Keratinocyte (primary cell): ENCODE data around the gene SLC39A8.

Experiments
- CTCF ChIP-seq, 3 experiments: IDR thresholded peaks in 1 of 3; conservative IDR thresholded peaks in 1 of 3; optimal IDR thresholded peaks in 1 of 3; 2 replicates in 2 of 3; 3 replicates in 1 of 3; pipeline versions ENCODE3 to v1.5.1; 2011; ENCODE audit warnings: low read length in 3 of 3, mild to moderate bottlenecking in 3 of 3, moderate library complexity in 2 of 3, control low read depth in 1 of 3, inconsistent platforms in 1 of 3; ENCODE audit not compliant: insufficient read depth in 2 of 3; ENCODE audit errors: extremely low read depth in 1 of 3
- EZH2 ChIP-seq: IDR thresholded peaks from one replicate; pipeline ENCODE4 v1.6.1; 2012; ENCODE audit warnings: inconsistent platforms, mild to moderate bottlenecking, low read length, moderate library complexity

- TF ChIP-seq CTCF (optimal IDR thresholded peaks at IDR 0.05 in 1 of 3, IDR thresholded peaks at IDR 0.05 in 1 of 3, conservative IDR thresholded peaks at IDR 0.05 in 1 of 3; ENCODE audit: extremely low read depth in 1 of 3, insufficient read depth in 2 of 3, low read length in 3 of 3) (no peak), EZH2 (no peak)
Measured at GRCh38 chr4:102358128-102358527, 12.8 kb upstream of the SLC39A8 start.
